ENCODE data around the gene GOLT1B.

- TF ChIP-seq, protein P1, sequence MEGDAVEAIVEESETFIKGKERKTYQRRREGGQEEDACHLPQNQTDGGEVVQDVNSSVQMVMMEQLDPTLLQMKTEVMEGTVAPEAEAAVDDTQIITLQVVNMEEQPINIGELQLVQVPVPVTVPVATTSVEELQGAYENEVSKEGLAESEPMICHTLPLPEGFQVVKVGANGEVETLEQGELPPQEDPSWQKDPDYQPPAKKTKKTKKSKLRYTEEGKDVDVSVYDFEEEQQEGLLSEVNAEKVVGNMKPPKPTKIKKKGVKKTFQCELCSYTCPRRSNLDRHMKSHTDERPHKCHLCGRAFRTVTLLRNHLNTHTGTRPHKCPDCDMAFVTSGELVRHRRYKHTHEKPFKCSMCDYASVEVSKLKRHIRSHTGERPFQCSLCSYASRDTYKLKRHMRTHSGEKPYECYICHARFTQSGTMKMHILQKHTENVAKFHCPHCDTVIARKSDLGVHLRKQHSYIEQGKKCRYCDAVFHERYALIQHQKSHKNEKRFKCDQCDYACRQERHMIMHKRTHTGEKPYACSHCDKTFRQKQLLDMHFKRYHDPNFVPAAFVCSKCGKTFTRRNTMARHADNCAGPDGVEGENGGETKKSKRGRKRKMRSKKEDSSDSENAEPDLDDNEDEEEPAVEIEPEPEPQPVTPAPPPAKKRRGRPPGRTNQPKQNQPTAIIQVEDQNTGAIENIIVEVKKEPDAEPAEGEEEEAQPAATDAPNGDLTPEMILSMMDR (IDR thresholded peaks at IDR 0.05): no peak
- no peak for TF ChIP-seq POLR2A (IDR thresholded peaks at IDR 0.05)
These were observed 4.3 kb downstream of the GOLT1B start for GRCh38 chr12:21505888-21506287.

Data from lower leg skin (tissue), 3 donors.